Activated CD4-positive, CD25-positive, alpha-beta regulatory T cell (primary cell): ENCODE data around the gene TRIM77.
"Not testable (repeated sequence)": the region's sequence is repeated elsewhere in the genome, so short reads cannot be mapped to it uniquely, and the experiment has no call there.

ENCODE experiments used
- DNase-seq, 4 experiments: peaks; one replicate each; lab custom pipeline; 2025; lab: John Stamatoyannopoulos, UW

Gene TRIM77, protein sequence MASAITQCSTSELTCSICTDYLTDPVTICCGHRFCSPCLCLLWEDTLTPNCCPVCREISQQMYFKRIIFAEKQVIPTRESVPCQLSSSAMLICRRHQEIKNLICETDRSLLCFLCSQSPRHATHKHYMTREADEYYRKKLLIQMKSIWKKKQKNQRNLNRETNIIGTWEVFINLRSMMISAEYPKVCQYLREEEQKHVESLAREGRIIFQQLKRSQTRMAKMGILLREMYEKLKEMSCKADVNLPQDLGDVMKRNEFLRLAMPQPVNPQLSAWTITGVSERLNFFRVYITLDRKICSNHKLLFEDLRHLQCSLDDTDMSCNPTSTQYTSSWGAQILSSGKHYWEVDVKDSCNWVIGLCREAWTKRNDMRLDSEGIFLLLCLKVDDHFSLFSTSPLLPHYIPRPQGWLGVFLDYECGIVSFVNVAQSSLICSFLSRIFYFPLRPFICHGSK

DNA sequence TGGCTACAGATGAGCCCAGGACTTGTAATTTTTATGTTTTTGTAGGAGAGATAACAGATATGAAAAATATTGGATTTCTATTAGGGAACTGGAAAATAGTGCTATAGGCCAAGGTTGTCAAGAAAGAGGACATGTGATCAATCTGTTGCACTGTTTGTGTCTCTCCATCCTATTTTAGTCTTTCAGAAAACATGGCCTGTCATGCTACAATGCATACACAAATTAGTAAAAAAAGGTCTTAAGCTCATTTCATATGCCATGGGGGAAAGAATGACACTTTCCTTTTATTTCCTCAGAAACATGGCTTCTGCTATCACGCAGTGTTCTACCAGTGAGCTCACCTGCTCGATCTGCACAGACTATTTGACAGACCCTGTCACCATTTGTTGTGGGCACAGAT, at the start of gene TRIM77:
TSS of gene TRIM77 (plus strand) at position 301 of the 400 bp plus-strand sequence. CDS start at position 301, 0 bp downstream.
- not testable (repeated sequence) for DNase-seq

DNA sequence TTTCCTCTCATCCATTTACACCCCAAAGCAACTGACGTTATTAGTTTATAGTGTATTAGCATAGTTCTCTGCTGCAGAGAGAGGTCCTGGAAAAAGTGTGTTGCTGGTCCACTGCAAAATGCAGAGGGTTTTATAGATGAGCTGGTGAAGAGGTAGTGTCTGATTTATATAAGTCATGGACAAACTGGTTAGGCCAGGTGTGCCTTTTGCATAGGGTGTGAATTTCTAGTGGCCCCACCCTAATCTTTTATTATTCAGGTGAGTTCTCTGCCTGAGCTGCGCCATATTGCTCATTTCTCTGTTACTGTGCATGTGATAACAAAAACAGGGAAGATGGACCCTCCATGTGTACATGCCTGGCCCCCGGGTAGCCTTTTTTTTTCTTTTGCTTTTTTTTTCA, 43.1 kb upstream of the TRIM77 start:
- no peak for DNase-seq

DNA sequence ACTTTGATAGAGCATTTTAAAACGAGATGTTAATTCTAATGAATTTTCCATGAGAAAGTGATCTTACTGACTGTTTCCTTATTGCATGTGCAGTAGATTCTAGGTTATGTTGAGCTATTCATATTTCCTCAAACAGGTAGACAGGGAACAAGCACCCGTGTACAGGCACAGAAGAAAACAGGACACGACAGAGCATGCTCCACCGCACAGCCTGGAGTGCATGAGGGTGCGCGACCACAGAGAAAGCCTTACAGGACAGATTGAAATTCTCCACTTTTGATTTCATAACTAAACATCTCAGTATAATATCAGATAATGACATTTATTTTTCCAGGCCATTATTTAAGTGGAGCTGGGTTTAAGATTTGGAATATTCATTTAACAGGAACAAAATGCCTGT, 41.9 kb upstream of the TRIM77 start:
- not testable (repeated sequence) for DNase-seq

DNA sequence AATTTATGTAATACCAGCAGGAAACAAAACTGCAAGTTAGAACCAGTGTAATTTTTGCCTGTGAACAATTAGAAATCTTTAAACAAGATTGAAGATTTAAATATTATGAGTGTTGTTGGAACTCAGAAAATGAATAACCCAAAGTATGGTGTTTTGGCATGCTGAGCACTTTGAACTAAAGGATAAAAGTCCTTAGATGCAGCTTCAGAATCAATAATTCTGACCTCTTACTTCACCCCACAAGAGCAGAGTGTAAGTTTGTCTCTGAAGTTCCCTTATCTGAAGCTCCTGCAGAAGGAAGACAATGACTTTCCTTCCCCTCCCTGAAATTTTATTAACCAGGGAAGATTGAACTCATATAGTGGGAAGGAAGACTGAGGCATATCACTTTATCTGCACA, 40.5 kb upstream of the TRIM77 start:
- not testable (repeated sequence) for DNase-seq

DNA sequence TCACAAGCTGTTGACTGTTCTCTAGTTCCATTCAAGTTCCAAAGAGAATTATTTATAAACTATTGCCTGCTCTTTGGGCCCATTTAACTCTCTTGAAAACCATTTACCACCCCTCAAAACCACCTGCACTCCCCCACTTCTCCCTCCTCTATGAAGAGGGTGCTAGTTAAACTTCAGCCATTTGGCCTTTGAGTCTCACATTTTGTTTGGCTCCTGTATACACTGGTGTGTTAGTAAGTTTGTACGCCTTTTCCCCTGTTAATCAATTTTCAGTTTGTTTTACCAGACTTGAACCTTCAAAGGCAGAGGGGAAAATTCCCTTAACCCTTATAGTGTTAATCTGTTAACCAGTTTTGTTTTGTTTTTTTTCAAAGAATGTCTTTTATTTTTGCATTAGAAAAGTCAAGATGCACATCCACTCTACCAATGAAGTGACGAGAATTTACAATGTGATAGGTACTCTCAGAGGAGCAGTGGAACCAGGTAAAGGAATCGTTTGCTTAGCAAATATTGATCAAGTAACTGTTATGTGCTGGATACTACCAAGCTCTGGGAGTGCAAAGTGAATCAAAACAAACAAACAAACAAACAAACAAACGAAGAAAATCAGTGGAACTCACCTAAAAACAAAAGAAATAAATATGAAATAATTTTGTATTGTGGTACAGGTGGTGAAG, 40.0 kb upstream of the TRIM77 start:
- not testable (repeated sequence) for DNase-seq

DNA sequence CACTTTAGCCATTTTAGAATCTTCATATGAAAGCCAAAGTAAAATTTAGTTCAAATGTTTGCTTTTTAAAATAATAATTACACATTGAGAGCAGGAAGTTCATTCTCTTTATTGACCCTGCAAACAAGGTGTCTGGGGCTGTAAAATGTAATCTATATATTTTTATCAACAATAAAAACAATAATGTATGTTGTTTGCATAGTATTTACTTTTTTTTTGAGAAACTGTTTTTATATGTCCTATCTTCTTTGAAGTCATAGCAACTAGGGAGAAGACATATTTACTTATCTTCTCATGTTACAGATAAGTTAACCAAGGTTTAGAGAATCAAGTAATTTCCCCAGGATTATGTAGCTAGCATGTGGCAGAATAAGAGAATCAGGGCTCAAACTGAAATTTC, 37.6 kb upstream of the TRIM77 start:
- not testable (repeated sequence) for DNase-seq

DNA sequence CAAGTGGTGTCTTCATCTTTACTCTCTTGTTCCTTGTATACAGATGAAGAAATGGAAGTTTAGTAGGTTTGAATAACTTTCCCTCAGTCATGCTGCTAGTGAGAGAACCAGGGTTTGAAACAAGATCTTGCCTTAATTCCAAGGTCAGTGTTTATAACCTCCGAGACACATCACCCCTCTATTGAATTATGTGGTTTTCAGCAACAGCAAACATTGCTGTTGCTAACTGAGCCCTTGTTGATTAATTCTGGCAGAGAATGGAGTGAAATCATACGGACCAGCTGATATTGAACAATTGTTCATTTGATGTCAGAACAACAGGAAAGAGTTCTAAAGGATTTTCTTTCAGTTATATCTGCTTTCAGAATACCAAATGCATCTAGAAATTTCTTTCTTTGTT, 36.7 kb upstream of the TRIM77 start:
- DNase-seq: not testable (repeated sequence)

DNA sequence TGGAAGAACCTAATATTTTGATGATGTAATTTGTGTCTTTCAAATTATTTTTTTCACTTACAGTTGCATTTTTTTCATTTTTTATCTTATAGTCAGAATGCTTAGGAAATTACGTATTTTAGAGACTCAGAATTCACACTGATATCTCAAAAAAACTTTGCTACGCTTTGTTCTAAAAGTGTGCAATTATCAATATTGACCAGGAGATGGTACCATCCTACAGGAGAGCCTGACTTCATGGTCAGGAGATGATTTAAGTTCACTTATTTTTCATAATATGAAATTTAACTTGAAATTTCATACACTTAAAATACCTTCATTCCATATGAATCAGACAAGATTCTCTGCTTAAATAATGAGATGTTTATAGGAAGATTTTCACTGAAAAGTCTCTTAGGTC, 34.7 kb upstream of the TRIM77 start:
- not testable (repeated sequence) for DNase-seq

DNA sequence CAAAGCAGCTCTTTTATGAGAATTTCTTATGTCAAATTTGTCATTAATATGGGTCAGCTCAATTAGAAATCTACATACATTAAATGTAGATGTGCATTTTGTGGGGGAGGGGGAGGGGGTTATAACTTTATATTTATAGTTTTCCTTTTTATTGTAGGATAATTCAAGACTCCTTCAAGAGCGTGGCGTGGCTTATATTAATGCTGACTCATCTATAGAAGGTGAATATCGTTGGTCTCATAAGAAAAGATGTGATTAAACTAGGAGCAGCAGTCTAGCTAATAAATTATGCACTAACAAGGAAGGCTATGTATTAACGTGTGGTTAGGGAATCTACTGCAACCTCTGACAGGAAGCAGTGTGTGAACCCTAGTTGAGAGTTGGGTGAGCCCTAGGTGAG, 34.2 kb upstream of the TRIM77 start:
- not testable (repeated sequence) for DNase-seq

DNA sequence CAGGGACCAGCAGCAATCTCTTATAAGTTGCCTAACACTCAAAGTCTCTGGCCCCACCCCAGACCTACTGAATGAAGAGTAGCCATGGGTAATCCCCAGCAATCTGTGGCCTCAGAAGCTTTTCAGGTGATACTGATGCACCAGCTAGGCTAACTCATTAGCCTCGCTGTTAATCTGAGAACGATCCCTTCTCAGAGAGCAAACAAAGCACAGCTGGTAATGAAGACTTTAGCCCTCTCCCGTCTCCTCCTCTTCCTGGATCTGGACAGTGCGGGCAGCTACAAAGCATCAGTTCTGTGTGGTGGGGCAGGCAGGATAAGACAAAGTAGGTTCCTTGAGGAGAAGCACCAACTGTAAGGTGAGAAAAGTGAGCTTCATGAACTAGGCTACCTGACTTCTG, 3.0 kb upstream of the TRIM77 start:
- not testable (repeated sequence) for DNase-seq

DNA sequence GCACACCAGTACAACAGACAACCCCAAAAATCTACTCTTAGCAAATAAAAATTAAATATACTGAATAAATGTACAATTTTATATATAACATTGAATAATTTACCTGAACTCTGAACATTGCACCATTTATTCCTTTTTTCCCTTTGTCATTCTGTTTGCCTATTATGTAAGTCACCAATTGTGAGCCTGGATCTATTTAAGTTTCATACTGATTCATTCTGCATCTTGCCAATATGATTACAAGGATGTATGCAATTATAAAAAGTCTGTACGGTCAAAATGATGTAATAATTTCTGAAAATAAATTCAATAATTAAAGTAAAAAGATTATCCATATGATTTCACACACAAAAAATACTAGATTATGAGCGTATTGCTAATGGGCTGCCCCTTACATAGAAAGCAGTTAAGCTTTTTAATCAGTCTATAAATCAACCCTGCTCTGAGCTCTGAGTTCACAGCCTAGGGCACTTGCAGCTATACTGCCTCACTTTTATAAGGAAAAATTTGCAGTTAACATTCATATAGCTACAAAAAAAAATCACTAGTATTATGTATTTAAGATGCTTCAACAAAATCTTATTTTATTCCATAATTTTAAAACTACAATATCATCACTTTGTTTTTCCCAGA, 14.9 kb downstream of the TRIM77 start:
- not testable (repeated sequence) for DNase-seq

DNA sequence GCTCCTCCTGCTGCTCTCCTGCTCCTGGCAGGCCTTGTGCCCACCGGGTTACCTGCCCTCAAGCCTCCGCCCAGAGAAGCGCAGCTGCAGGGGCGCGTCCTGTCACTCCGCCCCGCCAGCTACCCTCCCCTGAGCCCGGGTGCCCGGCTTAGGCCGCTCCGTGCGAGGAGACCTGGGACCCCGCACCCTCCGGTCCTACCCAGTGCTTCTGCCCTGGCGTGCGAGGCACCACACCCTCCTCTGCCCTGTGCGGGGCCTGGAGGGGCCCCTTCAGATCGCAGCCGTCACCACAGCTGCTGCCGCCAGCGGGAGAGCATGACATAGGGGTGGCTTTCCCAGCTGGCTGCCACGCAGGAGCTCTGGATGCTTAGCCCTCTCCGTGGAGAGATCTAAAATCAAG, 20.1 kb downstream of the TRIM77 start:
- not testable (repeated sequence) for DNase-seq

DNA sequence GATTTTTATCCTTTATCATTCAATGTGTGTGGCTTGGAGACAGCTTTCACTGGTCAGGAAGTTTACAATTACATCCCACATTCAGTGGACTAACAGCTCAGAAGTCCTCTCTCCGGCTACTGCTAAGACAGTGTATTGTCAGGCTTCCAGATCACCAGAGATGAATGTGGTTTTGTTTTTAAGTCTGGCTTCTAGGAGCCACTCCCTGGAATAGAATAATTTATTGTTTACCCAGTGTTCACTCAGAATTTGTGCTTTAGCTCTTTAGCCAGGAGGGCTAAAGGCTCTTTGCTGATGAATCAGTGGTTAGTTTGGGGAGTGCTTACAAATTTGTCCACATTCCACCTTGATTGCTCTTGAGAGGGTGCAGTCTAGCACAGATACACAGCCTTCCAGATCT, 26.5 kb downstream of the TRIM77 start:
- DNase-seq: no peak

DNA sequence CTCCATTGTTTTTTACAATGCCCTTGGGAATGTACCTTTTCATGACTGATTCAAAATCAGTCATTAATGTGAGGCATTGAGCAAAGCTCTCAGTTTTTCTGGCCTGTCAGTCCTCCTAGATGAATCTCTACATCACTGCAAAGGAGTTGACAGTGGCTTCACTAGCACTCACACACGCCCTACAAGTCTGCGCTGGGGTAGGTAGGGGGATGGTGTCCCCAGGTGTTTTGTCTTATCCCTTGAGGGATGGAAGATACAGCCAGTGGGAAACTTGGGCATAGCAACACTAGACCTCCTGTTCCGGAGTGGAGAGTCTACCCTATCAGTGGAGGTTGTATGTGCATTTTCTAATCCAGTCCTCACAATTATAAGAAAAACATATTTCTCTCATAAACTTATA, 27.0 kb downstream of the TRIM77 start:
- DNase-seq: no peak

DNA sequence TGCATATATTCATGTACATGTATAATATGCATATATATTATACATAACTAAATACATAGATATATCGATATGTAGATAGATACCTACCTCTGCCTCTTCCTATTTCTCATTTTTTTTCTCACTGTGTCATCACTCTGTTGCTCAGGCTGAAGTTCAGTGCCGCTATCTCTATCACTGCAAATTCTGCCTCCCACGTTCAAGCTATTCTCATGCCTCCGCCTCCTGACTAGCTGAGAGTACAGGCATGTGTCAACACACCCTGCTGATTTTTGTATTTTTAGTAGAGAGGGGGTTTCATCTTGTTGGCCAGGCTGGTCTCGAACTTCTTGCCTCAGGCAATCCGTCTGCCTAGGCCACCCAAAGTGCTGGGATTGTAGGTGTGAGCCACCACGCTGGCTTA, 31.3 kb downstream of the TRIM77 start:
- not testable (repeated sequence) for DNase-seq

DNA sequence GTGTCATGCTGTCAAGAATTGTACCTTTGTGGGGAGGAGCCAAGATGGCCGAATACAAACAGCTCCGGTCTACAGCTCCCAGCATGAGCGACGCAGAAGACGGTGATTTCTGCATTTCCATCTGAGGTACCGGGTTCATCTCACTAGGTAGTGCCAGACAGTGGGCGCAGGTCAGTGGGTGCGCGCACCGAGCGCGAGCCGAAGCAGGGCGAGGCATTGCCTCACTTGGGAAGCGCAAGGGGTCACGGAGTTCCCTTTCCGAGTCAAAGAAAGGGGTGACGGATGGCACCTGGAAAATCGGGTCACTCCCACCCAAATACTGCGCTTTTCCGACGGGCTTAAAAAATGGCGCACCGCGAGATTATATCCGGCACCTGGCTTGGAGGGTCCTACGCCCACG, 34.1 kb downstream of the TRIM77 start:
- DNase-seq: not testable (repeated sequence)

DNA sequence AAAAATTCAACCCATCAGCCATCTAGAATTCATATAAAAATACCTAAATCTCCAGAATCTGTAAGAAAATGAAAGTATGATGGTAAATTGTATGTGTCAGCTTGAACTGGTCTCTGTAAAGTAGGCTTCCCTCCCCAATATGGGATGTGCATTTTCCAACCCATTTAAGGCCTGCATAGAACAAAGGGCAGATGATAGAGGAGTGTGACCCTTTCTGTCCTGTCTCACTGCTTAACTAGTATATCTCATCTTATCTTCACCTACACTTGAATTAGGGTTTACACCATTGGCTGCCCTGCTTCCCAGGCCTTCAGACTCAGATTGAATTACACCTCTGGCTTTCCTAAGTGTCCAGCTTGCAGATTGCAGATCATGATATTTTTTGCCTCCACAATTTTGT, 40.7 kb downstream of the TRIM77 start:
- not testable (repeated sequence) for DNase-seq
